Eye (tissue), 1 donor: ENCODE data around the gene WASF3.
A peak's percentile ranks its signal among the peaks of the same experiment; 100 is the strongest.
"Not testable (repeated sequence)": the region's sequence is repeated elsewhere in the genome, so short reads cannot be mapped to it uniquely, and the experiment has no call there.

Experiments
- DNase-seq: peaks from one replicate; pipeline ENCODE4 v3.0.0-alpha.2; 2015

WASF3 gene

DNA sequence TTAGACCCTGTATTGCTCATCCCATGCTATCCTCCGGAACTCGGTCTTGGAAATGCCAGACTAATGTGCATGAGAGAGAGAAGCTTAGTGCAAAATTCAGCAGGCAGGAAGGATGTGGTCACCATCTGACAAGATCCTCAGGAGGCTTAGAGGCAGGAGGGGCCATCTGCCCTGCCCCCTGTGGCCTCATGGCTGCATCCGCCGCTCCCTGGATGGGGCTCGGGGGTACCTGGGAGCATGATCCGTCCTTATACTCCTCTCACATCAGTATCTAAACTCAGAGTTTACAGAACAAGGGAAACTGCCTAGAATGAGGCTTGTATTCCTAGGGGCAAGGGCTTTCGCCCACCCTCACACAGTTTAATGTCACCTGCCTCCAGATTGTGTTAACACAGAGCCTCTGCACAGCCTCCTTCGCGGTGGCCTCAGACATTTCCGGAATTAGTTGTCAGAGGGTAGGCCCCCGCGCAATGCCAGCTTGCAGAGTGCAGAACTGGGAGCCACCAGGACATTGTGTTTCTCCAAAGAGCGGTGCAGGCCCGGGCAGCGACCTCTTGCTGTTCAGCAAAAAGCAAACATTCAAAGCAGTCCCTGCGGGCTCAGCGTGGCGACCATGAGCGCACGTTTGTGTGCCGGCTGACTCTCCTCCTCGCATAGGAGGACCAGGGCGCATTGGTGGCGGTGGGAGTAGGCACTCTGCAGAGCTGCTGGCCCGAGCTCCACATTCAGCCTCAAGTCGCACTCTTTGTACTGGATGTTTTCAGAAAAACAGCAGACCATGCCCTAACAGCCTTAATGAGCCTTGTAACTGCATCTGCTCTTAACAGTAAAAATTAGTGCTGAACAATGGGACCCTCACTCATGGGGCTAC, 164.0 kb downstream of the WASF3 start:
- peak; percentile 73 for DNase-seq

GRCh38 chr13:26722321-26722720, 164.8 kb downstream of the WASF3 start:
- no peak for DNase-seq

GRCh38 chr13:26723620-26724019, 166.1 kb downstream of the WASF3 start:
- not testable (repeated sequence) for DNase-seq

GRCh38 chr13:26726684-26727083, 169.2 kb downstream of the WASF3 start:
- no peak for DNase-seq

- no peak for DNase-seq
Measured at GRCh38 chr13:26727122-26727521, 169.6 kb downstream of the WASF3 start.

DNA sequence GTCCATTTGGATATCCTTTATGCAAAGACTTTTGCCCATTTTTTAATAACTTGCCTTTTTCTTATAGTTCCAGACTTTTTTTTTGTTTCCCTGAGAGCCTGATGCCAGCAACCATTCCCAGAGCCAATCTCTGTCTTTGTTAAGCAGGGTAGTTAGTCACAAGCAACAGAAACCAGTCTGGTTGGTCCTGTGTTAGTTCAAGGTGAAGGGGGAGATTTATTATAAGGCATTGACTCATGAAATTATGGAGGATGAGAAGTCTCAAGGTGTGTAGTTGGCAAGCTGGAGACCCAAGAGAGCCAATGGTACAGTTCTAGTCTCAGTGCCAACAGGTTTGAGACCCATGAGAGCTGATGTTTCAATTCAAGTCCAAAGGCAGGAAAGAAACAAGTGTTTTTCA, 170.2 kb downstream of the WASF3 start:
- DNase-seq, result no peak

DNA sequence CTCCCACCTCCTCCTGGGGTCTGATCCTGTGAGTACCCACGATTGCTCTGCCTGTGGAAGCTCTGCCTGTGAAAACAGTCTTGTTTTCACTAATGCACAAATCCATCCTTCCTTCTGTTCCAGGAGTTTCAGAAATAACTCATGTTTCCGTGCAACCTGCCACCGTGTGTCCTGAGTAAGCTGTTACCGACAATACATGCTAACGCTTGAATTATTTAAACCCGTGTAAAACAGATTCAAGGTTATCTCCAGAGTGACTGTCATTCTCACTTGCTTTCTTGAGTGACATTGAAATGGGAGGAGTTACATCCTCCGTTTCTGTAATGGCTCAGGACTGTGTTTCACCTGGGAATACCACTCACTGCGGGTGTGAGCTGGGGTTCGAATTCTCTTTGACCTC, 178.2 kb downstream of the WASF3 start:
- DNase-seq, result no peak
